ENCODE results near the gene NOLC1.

- TF ChIP-seq NRF1 (conservative IDR thresholded peaks at IDR 0.05; ENCODE audit: low read depth, low read length) (no peak), POLR2A (IDR thresholded peaks at IDR 0.05; ENCODE audit: low read depth, low read length) (no peak), ATF3 (IDR thresholded peaks at IDR 0.05; ENCODE audit: borderline replicate concordance, extremely low read depth, low read depth, low read length) (no peak), IRF5 (IDR thresholded peaks at IDR 0.05; ENCODE audit: borderline replicate concordance) (no peak), CTCF (IDR thresholded peaks at IDR 0.05 in 2 of 3, conservative IDR thresholded peaks at IDR 0.05 in 1 of 3; ENCODE audit: control insufficient read depth in 2 of 3, extremely low read depth in 1 of 3, insufficient read depth in 1 of 3, low read depth in 3 of 3, low read length in 3 of 3) (no peak), E2F4 (IDR thresholded peaks at IDR 0.05; ENCODE audit: low read depth, low read length) (no peak), RBBP5 (conservative IDR thresholded peaks at IDR 0.05) (no peak), EZH2 (IDR thresholded peaks at IDR 0.05; ENCODE audit: borderline replicate concordance, control insufficient read depth, low read depth, low read length) (no peak), HDAC6 (IDR thresholded peaks at IDR 0.05; ENCODE audit: unreplicated experiment) (no peak), ELK1 (IDR thresholded peaks at IDR 0.05; ENCODE audit: low read depth, low read length) (no peak), MAX (IDR thresholded peaks at IDR 0.05; ENCODE audit: low read depth, low read length) (no peak), EED (IDR thresholded peaks at IDR 0.05; ENCODE audit: low read depth) (no peak)
These were observed 6.9 kb downstream of the NOLC1 start for GRCh38 chr10:102159051-102159597.
